ENCODE results near the gene ATF3. TPM values are rescaled to one million over a fixed set of nuclear protein-coding genes. Genes with fewer than 3 reads are reported as not detected.

ATF3 gene
- total RNA-seq, 2 experiments from 2014 or later: 10.4 to 12.7 TPM

- ChIA-PET POLR2A (no interaction called here), CTCF (interaction anchor here (1.4 kb wide), 1 partner anchor 17 kb away, joined by 4 read pairs; no protein-coding TSS in a partner anchor)
- no peaks in the 10 kb centered on the region for H3K4me1 Mint-ChIP-seq (ENCODE audit: low read depth)
- no peaks in the 10 kb centered on the region for H3K36me3 Mint-ChIP-seq (ENCODE audit: low read depth)
- H3K9me3 Mint-ChIP-seq: no peaks in the 10 kb centered on the region
- H3K27me3 Mint-ChIP-seq: peaks cover 73% of the 10 kb centered on the region
- no peak overlapping the region for H3K4me3 ChIP-seq (ENCODE audit: low read length)
- H3K27ac ChIP-seq (ENCODE audit: low read depth in 1 of 2, low read length in 2 of 2): no peak overlapping the region
- ATAC-seq (ENCODE audit: poor library complexity): no peak
- no peaks in the 10 kb centered on the region for H3K9me3 ChIP-seq (ENCODE audit: control insufficient read depth in 1 of 2, insufficient read depth in 1 of 2, low read length in 2 of 2)
- H3K27me3 ChIP-seq (ENCODE audit: control insufficient read depth in 1 of 2, insufficient read depth in 2 of 2, low read length in 2 of 2): peaks cover 18 to 36% of the 10 kb centered on the region in 2 experiments
- intact Hi-C loops (cut with DNase I, micrococcal nuclease): no loop called here
- DNase-seq: no peak
- no peaks in the 10 kb centered on the region for H3K4me1 ChIP-seq (ENCODE audit: insufficient read depth, low read length)
- H3K27ac Mint-ChIP-seq: no peak overlapping the region
- no peaks in the 10 kb centered on the region for H3K36me3 ChIP-seq (ENCODE audit: insufficient read depth, low read length)
- TF ChIP-seq CTCF (IDR thresholded peaks at IDR 0.05): no peak
- H3K4me3 Mint-ChIP-seq: no peak overlapping the region
These were observed 20.6 kb upstream of the ATF3 start for GRCh38 chr1:212587888-212588510.

GRCh38 chr1:212589446-212589845 lies 19.1 kb upstream of the ATF3 start:
- Histone ChIP-seq H3K4me3 (ENCODE audit: low read length) (no peak overlapping the region), H3K27ac (ENCODE audit: low read depth in 1 of 2, low read length in 2 of 2) (no peak overlapping the region), H3K36me3 (ENCODE audit: insufficient read depth, low read length) (no peaks in the 10 kb centered on the region), H3K4me1 (ENCODE audit: insufficient read depth, low read length) (no peaks in the 10 kb centered on the region), H3K9me3 (ENCODE audit: control insufficient read depth in 1 of 2, insufficient read depth in 1 of 2, low read length in 2 of 2) (no peaks in the 10 kb centered on the region), H3K27me3 (ENCODE audit: control insufficient read depth in 1 of 2, insufficient read depth in 2 of 2, low read length in 2 of 2) (peaks cover 18 to 28% of the 10 kb centered on the region in 2 experiments)
- ATAC-seq (ENCODE audit: poor library complexity) (no peak), DNase-seq (no peak)
- intact Hi-C loops (cut with DNase I, micrococcal nuclease): no loop called here
- H3K36me3 Mint-ChIP-seq (ENCODE audit: low read depth): no peaks in the 10 kb centered on the region
- CTCF ChIA-PET: interaction anchor here (1.1 to 1.4 kb wide), 3 partner anchors 19 to 114 kb away, joined by 3 to 4 read pairs (median 3); no protein-coding TSS in a partner anchor
- no peak for TF ChIP-seq CTCF (IDR thresholded peaks at IDR 0.05)
- no peak overlapping the region for H3K27ac Mint-ChIP-seq
- H3K4me3 Mint-ChIP-seq: no peak overlapping the region
- H3K4me1 Mint-ChIP-seq (ENCODE audit: low read depth): no peaks in the 10 kb centered on the region
- H3K27me3 Mint-ChIP-seq: peaks cover 59% of the 10 kb centered on the region
- POLR2A ChIA-PET: no interaction called here
- H3K9me3 Mint-ChIP-seq: no peaks in the 10 kb centered on the region

GRCh38 chr1:212591922-212592321 lies 16.6 kb upstream of the ATF3 start:
- no peak overlapping the region for H3K27ac Mint-ChIP-seq
- H3K27me3 Mint-ChIP-seq: peaks cover 39% of the 10 kb centered on the region
- ChIA-PET CTCF (no interaction called here), POLR2A (no interaction called here)
- H3K4me1 Mint-ChIP-seq (ENCODE audit: low read depth): peaks cover 12% of the 10 kb centered on the region
- Histone ChIP-seq H3K9me3 (ENCODE audit: control insufficient read depth in 1 of 2, insufficient read depth in 1 of 2, low read length in 2 of 2) (no peaks in the 10 kb centered on the region), H3K4me1 (ENCODE audit: insufficient read depth, low read length) (peaks cover 12% of the 10 kb centered on the region), H3K27me3 (ENCODE audit: control insufficient read depth in 1 of 2, insufficient read depth in 2 of 2, low read length in 2 of 2) (peaks cover 5 to 14% of the 10 kb centered on the region in 2 experiments), H3K36me3 (ENCODE audit: insufficient read depth, low read length) (no peaks in the 10 kb centered on the region), H3K27ac (ENCODE audit: low read depth in 1 of 2, low read length in 2 of 2) (no peak overlapping the region), H3K4me3 (ENCODE audit: low read length) (no peak overlapping the region)
- intact Hi-C loops (cut with DNase I, micrococcal nuclease): no loop called here
- no peak for TF ChIP-seq CTCF (IDR thresholded peaks at IDR 0.05)
- no peaks in the 10 kb centered on the region for H3K36me3 Mint-ChIP-seq (ENCODE audit: low read depth)
- H3K4me3 Mint-ChIP-seq: no peak overlapping the region
- H3K9me3 Mint-ChIP-seq: no peaks in the 10 kb centered on the region
- ATAC-seq (ENCODE audit: poor library complexity) (no peak), DNase-seq (no peak)

Data from CD4-positive, alpha-beta T cell (primary cell).